Astrocyte of the cerebellum (primary cell): ENCODE data around the gene SEL1L2.

Experiments
- DNase-seq: peaks from one replicate; pipeline ENCODE4 v3.0.0-alpha.2; 2011; ENCODE audit warnings: low read depth
- H3K4me3 ChIP-seq: 2 replicates; pipeline ENCODE4 v1.5.1; 2011; ENCODE audit warnings: mild to moderate bottlenecking, low read depth, low read length, moderate library complexity
- in situ Hi-C: cut with HindIII; loops from 2 replicates; pipeline ENCODE4 v1.10.0; 2017; ENCODE audit warnings: low sequenced_read_pairs
- TF ChIP-seq, protein P1 (sequence below): IDR thresholded peaks from 2 replicates; pipeline ENCODE4 v1.5.1; 2012; ENCODE audit warnings: low read length, low read depth, moderate library complexity, mild to moderate bottlenecking; ENCODE audit errors: missing control alignments

The SEL1L2 gene

GRCh38 chr20:13821876-13822275, 168.5 kb downstream of the SEL1L2 start:
- no peak for DNase-seq
- TF ChIP-seq, protein P1, sequence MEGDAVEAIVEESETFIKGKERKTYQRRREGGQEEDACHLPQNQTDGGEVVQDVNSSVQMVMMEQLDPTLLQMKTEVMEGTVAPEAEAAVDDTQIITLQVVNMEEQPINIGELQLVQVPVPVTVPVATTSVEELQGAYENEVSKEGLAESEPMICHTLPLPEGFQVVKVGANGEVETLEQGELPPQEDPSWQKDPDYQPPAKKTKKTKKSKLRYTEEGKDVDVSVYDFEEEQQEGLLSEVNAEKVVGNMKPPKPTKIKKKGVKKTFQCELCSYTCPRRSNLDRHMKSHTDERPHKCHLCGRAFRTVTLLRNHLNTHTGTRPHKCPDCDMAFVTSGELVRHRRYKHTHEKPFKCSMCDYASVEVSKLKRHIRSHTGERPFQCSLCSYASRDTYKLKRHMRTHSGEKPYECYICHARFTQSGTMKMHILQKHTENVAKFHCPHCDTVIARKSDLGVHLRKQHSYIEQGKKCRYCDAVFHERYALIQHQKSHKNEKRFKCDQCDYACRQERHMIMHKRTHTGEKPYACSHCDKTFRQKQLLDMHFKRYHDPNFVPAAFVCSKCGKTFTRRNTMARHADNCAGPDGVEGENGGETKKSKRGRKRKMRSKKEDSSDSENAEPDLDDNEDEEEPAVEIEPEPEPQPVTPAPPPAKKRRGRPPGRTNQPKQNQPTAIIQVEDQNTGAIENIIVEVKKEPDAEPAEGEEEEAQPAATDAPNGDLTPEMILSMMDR, result no peak
- in situ Hi-C loops, result loop anchor here (25.0 kb wide), 1 partner anchor 240 kb away; no protein-coding TSS in a partner anchor
- no peak overlapping the region for H3K4me3 ChIP-seq

GRCh38 chr20:13819885-13820645, 170.3 kb downstream of the SEL1L2 start:
- peak; percentile 48 for DNase-seq
- no peak overlapping the region for H3K4me3 ChIP-seq
- in situ Hi-C loops, result loop anchor here (25.0 kb wide), 1 partner anchor 242 kb away; no protein-coding TSS in a partner anchor
- TF ChIP-seq, protein P1, result peak; percentile 41

DNA sequence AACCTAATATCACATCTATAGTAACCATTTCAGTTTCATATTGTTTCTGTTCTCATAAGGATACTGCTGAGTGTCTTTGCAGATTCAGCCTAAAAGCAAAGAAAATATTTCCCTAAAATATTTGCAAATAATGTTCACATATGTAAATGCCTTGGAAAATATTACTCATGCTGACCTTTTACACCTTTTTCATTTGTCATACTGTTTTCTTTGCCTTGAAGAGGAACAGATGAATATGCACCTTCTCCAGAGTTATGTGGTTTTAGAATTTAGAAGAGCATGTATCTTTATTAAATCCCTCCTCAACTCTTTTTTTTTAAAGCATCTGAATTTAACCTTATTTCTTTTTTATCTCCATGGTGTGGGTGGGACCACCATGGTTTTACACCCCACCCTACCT, 173.1 kb downstream of the SEL1L2 start:
- in situ Hi-C loops, result loop anchor here (25.0 kb wide), 1 partner anchor 245 kb away; no protein-coding TSS in a partner anchor
- TF ChIP-seq, protein P1, result no peak
- no peak overlapping the region for H3K4me3 ChIP-seq
- DNase-seq, result no peak

DNA sequence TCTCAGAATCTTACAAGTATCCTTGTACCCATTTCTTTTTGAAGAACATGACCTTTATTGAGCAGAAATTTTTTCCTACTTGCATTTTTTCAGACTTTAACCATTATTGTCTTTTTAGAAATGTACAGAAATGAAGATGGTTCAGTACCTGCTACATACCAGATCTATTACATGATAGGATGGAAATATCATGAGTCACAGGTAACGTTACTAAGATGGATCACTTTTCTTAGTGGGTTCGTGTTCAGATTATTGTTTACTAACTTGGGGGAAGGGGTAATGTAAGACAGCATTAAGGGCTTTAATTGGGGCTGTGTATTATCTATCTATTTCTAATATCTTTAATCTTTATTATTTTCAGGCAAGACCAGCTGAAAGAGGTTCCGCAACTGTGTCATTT, 173.7 kb downstream of the SEL1L2 start:
- TF ChIP-seq, protein P1, result no peak
- in situ Hi-C loops, result loop anchor here (25.0 kb wide), 1 partner anchor 246 kb away; no protein-coding TSS in a partner anchor
- DNase-seq, result no peak
- no peak overlapping the region for H3K4me3 ChIP-seq

GRCh38 chr20:13814672-13815071, 175.7 kb downstream of the SEL1L2 start:
- in situ Hi-C loops, result loop anchor here (25.0 kb wide), 1 partner anchor 248 kb away; no protein-coding TSS in a partner anchor
- TF ChIP-seq, protein P1, result no peak
- no peak for DNase-seq
- H3K4me3 ChIP-seq, result no peak overlapping the region

GRCh38 chr20:13813910-13814309, 176.5 kb downstream of the SEL1L2 start:
- H3K4me3 ChIP-seq, result no peak overlapping the region
- no peak for DNase-seq
- in situ Hi-C loops, result loop anchor here (25.0 kb wide), 1 partner anchor 248 kb away; no protein-coding TSS in a partner anchor
- TF ChIP-seq, protein P1, result no peak
